HCT116 (cell line): ENCODE data around the gene GPRC5C.

Source experiments
- EGR1 ChIP-seq: IDR thresholded peaks from 2 replicates; pipeline ENCODE4 v1.6.1; 2012; ENCODE audit warnings: low read depth
- EZH2 ChIP-seq: fragments of 200-600 bp; sonication (generic); IDR thresholded peaks from 2 replicates; pipeline ENCODE4 v1.6.1; 2017; ENCODE audit warnings: antibody characterized with exemption, mixed run types
- POLR2A ChIP-seq: IDR thresholded peaks from 2 replicates; pipeline ENCODE4 v1.7.0; 2011; ENCODE audit warnings: borderline replicate concordance; ENCODE audit not compliant: insufficient read depth, insufficient read length; ENCODE audit errors: extremely low read depth
- SP1 ChIP-seq: IDR thresholded peaks from 2 replicates; pipeline ENCODE4 v1.6.1; 2012; ENCODE audit warnings: low read depth
- ZFX ChIP-seq: fragments of 450-650 bp; IDR thresholded peaks from 2 replicates; pipeline ENCODE4 v1.6.1; 2017
- ZNF274 ChIP-seq: fragments of 200-500 bp; sonication (Bioruptor generic); IDR thresholded peaks from 2 replicates; pipeline ENCODE4 v1.6.1; 2014; ENCODE audit warnings: mild to moderate bottlenecking, low read depth, low read length, inconsistent platforms
- TF ChIP-seq, protein P1 (sequence below), 3 experiments: fragments of 200-600 bp in 1 of 3; sonication (generic) in 1 of 3; IDR thresholded peaks in 2 of 3; conservative IDR thresholded peaks in 1 of 3; 2 replicates each; pipeline ENCODE4 v1.5.1; 2012 to 2017; ENCODE audit warnings: low read depth in 2 of 3, low read length in 2 of 3, antibody characterized with exemption in 1 of 3, borderline replicate concordance in 1 of 3, control low read depth in 1 of 3, mild to moderate bottlenecking in 1 of 3, mixed read lengths in 1 of 3, mixed run types in 1 of 3, moderate library complexity in 1 of 3; ENCODE audit not compliant: insufficient read depth in 1 of 3
- TF ChIP-seq, protein P2 (sequence below): IDR thresholded peaks from 2 replicates; pipeline ENCODE4 v1.6.1; 2012
- TF ChIP-seq, protein P3 (sequence below): IDR thresholded peaks from 2 replicates; pipeline ENCODE4 v1.6.1; 2012; ENCODE audit warnings: low read depth

DNA sequence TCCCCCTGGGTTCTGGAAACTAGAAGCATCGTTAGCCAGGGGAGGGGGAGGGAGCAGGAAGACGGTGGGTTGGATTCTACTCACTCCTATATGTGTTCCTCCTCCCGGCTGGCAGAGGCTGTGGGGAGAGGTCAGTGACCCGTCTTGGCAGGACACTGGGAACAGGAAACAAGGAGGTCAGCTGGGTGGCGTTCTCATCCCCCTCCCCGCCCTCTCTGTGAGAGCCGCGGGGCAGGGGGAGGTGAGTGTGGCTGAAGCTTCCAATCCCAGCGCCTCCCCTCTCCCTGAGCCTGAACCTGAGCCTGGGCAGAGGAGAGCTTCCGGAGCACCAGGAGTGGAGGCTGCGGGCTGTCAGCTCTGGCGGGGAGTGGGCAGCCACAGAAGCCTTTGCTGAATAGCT, 12.5 kb downstream of the GPRC5C start:
- TF ChIP-seq EZH2, result no peak
- TF ChIP-seq, protein P1, sequence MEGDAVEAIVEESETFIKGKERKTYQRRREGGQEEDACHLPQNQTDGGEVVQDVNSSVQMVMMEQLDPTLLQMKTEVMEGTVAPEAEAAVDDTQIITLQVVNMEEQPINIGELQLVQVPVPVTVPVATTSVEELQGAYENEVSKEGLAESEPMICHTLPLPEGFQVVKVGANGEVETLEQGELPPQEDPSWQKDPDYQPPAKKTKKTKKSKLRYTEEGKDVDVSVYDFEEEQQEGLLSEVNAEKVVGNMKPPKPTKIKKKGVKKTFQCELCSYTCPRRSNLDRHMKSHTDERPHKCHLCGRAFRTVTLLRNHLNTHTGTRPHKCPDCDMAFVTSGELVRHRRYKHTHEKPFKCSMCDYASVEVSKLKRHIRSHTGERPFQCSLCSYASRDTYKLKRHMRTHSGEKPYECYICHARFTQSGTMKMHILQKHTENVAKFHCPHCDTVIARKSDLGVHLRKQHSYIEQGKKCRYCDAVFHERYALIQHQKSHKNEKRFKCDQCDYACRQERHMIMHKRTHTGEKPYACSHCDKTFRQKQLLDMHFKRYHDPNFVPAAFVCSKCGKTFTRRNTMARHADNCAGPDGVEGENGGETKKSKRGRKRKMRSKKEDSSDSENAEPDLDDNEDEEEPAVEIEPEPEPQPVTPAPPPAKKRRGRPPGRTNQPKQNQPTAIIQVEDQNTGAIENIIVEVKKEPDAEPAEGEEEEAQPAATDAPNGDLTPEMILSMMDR (IDR thresholded peaks at IDR 0.05 in 2 of 3, conservative IDR thresholded peaks at IDR 0.05 in 1 of 3; ENCODE audit: borderline replicate concordance in 1 of 3, insufficient read depth in 1 of 3, low read depth in 2 of 3, low read length in 2 of 3), result no peak
- TF ChIP-seq ZNF274, result no peak
- TF ChIP-seq ZFX, result no peak
- no peak for TF ChIP-seq SP1
- TF ChIP-seq, protein P2, sequence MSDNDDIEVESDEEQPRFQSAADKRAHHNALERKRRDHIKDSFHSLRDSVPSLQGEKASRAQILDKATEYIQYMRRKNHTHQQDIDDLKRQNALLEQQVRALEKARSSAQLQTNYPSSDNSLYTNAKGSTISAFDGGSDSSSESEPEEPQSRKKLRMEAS, result no peak
- no peak for TF ChIP-seq EGR1
- TF ChIP-seq, protein P3, sequence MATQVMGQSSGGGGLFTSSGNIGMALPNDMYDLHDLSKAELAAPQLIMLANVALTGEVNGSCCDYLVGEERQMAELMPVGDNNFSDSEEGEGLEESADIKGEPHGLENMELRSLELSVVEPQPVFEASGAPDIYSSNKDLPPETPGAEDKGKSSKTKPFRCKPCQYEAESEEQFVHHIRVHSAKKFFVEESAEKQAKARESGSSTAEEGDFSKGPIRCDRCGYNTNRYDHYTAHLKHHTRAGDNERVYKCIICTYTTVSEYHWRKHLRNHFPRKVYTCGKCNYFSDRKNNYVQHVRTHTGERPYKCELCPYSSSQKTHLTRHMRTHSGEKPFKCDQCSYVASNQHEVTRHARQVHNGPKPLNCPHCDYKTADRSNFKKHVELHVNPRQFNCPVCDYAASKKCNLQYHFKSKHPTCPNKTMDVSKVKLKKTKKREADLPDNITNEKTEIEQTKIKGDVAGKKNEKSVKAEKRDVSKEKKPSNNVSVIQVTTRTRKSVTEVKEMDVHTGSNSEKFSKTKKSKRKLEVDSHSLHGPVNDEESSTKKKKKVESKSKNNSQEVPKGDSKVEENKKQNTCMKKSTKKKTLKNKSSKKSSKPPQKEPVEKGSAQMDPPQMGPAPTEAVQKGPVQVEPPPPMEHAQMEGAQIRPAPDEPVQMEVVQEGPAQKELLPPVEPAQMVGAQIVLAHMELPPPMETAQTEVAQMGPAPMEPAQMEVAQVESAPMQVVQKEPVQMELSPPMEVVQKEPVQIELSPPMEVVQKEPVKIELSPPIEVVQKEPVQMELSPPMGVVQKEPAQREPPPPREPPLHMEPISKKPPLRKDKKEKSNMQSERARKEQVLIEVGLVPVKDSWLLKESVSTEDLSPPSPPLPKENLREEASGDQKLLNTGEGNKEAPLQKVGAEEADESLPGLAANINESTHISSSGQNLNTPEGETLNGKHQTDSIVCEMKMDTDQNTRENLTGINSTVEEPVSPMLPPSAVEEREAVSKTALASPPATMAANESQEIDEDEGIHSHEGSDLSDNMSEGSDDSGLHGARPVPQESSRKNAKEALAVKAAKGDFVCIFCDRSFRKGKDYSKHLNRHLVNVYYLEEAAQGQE, result no peak
- TF ChIP-seq POLR2A, result no peak
